ENCODE results near the gene EPS15. TPM values are rescaled to one million over a fixed set of nuclear protein-coding genes. Genes with fewer than 3 reads are reported as not detected.

The EPS15 gene
- total and polyA plus RNA-seq, 9 of the 15 experiments (the other 6 are each of a cell fraction or from before 2014, with no cell fraction given) = 23.1 to 69.0 (median 41.7) TPM

DNA sequence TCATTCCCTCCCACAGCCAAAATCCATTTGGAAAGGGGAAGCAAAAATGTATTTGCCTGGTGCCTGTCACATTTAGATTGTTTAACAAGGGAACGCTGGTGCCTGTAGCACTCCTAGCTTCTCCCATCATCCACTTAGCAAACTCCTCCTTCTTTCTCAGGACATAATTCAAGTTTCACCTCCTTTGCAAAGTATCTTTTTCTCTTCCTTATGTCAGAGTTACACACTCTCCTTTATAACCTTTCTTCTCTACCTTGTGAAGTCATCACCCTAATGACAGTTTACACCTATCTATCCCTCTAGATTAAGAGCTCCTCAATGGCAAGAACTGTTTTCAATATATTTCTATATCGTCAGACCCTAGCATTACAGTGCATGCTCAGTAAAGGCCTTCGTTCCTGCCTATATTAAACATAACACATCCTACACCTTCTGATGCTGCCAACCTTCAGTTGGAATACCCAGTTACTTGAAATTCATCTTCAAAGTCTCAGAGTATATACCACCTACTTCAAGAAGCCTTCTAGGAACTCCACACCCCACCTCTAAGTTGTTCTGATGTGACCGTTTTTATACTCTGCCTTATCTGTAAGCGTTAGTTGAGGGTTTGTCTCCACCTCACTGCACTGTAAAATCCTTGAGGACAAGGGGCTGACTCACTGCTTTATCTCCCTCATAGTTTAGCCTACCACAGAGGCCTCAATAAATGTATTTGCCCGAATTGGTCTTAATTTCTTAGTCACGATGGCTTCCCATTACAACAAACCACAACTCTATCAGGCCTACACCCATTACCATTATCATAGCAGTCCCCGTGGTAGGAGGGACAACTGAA is 1.0 kb upstream of the EPS15 start (continued):
- TF ChIP-seq, protein P1, sequence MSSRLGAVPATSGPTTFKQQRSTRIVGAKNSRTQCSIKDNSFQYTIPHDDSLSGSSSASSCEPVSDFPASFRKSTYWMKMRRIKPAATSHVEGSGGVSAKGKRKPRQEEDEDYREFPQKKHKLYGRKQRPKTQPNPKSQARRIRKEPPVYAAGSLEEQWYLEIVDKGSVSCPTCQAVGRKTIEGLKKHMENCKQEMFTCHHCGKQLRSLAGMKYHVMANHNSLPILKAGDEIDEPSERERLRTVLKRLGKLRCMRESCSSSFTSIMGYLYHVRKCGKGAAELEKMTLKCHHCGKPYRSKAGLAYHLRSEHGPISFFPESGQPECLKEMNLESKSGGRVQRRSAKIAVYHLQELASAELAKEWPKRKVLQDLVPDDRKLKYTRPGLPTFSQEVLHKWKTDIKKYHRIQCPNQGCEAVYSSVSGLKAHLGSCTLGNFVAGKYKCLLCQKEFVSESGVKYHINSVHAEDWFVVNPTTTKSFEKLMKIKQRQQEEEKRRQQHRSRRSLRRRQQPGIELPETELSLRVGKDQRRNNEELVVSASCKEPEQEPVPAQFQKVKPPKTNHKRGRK (tag; IDR thresholded peaks at IDR 0.05) = peak; percentile 43; the same call in 1 of the 2 replicates
- TF ChIP-seq XRCC5 (IDR thresholded peaks at IDR 0.05; ENCODE audit: low read depth, low read length) (0 out of 2 replicates have a peak, but pooled peaks have one; percentile 21), PTTG1 (tag; IDR thresholded peaks at IDR 0.05; ENCODE audit: low read depth) (no peak), EP300 (IDR thresholded peaks at IDR 0.05; ENCODE audit: low read length) (peak; percentile 94), HNRNPK (IDR thresholded peaks at IDR 0.05; ENCODE audit: low read depth, low read length, poor library complexity, severe bottlenecking) (no peak), NFATC3 (IDR thresholded peaks at IDR 0.05) (no peak), ZNF644 (tag; IDR thresholded peaks at IDR 0.05; ENCODE audit: low read depth) (peak; percentile 42; the same call in 1 of the 2 replicates), NCOA4 (IDR thresholded peaks at IDR 0.05; ENCODE audit: partially characterized antibody) (no peak), EZH2 (IDR thresholded peaks at IDR 0.05; ENCODE audit: borderline replicate concordance, low read depth, low read length) (no peak), NEUROD1 (IDR thresholded peaks at IDR 0.05; ENCODE audit: borderline replicate concordance, low read depth, low read length, partially characterized antibody) (no peak), ZKSCAN1 (IDR thresholded peaks at IDR 0.05; ENCODE audit: low read depth, low read length) (peak; percentile 61; the same call in 1 of the 2 replicates), EP400 (IDR thresholded peaks at IDR 0.05) (peak; percentile 60), ZNF253 (CRISPR knock-in tag; conservative IDR thresholded peaks at IDR 0.05) (no peak), ZNF699 (CRISPR knock-in tag; IDR thresholded peaks at IDR 0.05; ENCODE audit: insufficient replicate concordance) (no peak)
- TF ChIP-seq, protein P2, sequence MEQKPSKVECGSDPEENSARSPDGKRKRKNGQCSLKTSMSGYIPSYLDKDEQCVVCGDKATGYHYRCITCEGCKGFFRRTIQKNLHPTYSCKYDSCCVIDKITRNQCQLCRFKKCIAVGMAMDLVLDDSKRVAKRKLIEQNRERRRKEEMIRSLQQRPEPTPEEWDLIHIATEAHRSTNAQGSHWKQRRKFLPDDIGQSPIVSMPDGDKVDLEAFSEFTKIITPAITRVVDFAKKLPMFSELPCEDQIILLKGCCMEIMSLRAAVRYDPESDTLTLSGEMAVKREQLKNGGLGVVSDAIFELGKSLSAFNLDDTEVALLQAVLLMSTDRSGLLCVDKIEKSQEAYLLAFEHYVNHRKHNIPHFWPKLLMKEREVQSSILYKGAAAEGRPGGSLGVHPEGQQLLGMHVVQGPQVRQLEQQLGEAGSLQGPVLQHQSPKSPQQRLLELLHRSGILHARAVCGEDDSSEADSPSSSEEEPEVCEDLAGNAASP (IDR thresholded peaks at IDR 0.05) = 0 out of 2 replicates have a peak, but pooled peaks have one; percentile 5
- TF ChIP-seq, protein P3, sequence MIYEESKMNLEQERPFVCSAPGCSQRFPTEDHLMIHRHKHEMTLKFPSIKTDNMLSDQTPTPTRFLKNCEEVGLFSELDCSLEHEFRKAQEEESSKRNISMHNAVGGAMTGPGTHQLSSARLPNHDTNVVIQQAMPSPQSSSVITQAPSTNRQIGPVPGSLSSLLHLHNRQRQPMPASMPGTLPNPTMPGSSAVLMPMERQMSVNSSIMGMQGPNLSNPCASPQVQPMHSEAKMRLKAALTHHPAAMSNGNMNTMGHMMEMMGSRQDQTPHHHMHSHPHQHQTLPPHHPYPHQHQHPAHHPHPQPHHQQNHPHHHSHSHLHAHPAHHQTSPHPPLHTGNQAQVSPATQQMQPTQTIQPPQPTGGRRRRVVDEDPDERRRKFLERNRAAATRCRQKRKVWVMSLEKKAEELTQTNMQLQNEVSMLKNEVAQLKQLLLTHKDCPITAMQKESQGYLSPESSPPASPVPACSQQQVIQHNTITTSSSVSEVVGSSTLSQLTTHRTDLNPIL (CRISPR knock-in tag; IDR thresholded peaks at IDR 0.05) = no peak
- TF ChIP-seq, protein P4, sequence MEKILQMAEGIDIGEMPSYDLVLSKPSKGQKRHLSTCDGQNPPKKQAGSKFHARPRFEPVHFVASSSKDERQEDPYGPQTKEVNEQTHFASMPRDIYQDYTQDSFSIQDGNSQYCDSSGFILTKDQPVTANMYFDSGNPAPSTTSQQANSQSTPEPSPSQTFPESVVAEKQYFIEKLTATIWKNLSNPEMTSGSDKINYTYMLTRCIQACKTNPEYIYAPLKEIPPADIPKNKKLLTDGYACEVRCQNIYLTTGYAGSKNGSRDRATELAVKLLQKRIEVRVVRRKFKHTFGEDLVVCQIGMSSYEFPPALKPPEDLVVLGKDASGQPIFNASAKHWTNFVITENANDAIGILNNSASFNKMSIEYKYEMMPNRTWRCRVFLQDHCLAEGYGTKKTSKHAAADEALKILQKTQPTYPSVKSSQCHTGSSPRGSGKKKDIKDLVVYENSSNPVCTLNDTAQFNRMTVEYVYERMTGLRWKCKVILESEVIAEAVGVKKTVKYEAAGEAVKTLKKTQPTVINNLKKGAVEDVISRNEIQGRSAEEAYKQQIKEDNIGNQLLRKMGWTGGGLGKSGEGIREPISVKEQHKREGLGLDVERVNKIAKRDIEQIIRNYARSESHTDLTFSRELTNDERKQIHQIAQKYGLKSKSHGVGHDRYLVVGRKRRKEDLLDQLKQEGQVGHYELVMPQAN (IDR thresholded peaks at IDR 0.05; ENCODE audit: borderline replicate concordance) = peak; percentile 39; the same call in 1 of the 2 replicates
- TF ChIP-seq, protein P5, sequence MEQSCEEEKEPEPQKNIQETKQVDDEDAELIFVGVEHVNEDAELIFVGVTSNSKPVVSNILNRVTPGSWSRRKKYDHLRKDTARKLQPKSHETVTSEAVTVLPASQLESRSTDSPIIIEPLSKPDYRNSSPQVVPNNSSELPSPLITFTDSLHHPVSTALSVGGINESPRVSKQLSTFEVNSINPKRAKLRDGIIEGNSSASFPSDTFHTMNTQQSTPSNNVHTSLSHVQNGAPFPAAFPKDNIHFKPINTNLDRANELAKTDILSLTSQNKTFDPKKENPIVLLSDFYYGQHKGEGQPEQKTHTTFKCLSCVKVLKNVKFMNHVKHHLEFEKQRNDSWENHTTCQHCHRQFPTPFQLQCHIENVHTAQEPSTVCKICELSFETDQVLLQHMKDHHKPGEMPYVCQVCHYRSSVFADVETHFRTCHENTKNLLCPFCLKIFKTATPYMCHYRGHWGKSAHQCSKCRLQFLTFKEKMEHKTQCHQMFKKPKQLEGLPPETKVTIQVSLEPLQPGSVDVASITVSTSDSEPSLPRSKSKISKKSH (CRISPR knock-in tag; IDR thresholded peaks at IDR 0.05) = no peak

Measured in K562 (cell line).